Tibial artery (tissue), 4 donors: ENCODE measurements around the gene EFCAB6.

Experiments
- DNase-seq, 2 donors: peaks; one replicate each; pipeline ENCODE4 v3.0.0-alpha.2; 2019
- H3K27ac ChIP-seq, 2 donors: fragments of 200-600 bp; sonication (generic) in 1 of 2; 1 replicate in 1 of 2; 2 replicates in 1 of 2; pipeline ENCODE4 v1.5.1; 2018 to 2019; ENCODE audit warnings: mild to moderate bottlenecking in 1 of 2
- H3K27me3 ChIP-seq, 2 donors: fragments of 200-600 bp; sonication (generic) in 1 of 2; one replicate each; pipeline versions ENCODE4 v1.5.1 to v1.6.0; 2016 to 2019
- H3K36me3 ChIP-seq, 3 donors: fragments of 200-600 bp; sonication (generic) in 2 of 3; one replicate each; pipeline ENCODE4 v1.5.1; 2016 to 2019; ENCODE audit warnings: mild to moderate bottlenecking in 2 of 3
- H3K4me1 ChIP-seq, 4 donors: fragments of 200-600 bp; sonication (generic) in 2 of 4; 1 replicate in 3 of 4; 2 replicates in 1 of 4; pipeline ENCODE4 v1.5.1; 2016 to 2019
- H3K4me3 ChIP-seq, 2 donors: fragments of 200-600 bp; sonication (generic) in 1 of 2; 1 replicate in 1 of 2; 2 replicates in 1 of 2; pipeline ENCODE4 v1.5.1; 2018 to 2019; ENCODE audit warnings: mild to moderate bottlenecking in 2 of 2
- H3K9me3 ChIP-seq, 3 donors: fragments of 200-600 bp; sonication (generic) in 1 of 3; one replicate each; pipeline ENCODE4 v1.5.1; 2016 to 2019
- CTCF ChIP-seq, 2 experiments: fragments of 200-600 bp in 1 of 2; fragments of 450-650 bp in 1 of 2; IDR thresholded peaks; one replicate each; pipeline ENCODE4 v1.5.1; 2017 to 2019; ENCODE audit warnings: antibody characterized with exemption in 2 of 2, mild to moderate bottlenecking in 1 of 2, moderate library complexity in 1 of 2
- intact Hi-C: fragments of 100-400 bp; cut with DNase I; formaldehyde crosslinking; loops from one replicate; pipeline ENCODE4 v1.15.0; 2023; ENCODE audit warnings: low total_unique reads

The EFCAB6 gene

GRCh38 chr22:43591380-43591779, 220.7 kb downstream of the EFCAB6 start:
- Histone ChIP-seq H3K27ac (no peak overlapping the region), H3K4me3 (no peak overlapping the region), H3K27me3 (no peaks in the 10 kb centered on the region), H3K9me3 (no peaks in the 10 kb centered on the region), H3K36me3 (no peaks in the 10 kb centered on the region), H3K4me1 (no peaks in the 10 kb centered on the region)
- no peak for TF ChIP-seq CTCF (IDR thresholded peaks at IDR 0.05)
- DNase-seq, result no peak
- intact Hi-C loops, result no loop called here

GRCh38 chr22:43587574-43587973, 224.5 kb downstream of the EFCAB6 start:
- intact Hi-C loops, result no loop called here
- H3K4me1 ChIP-seq, result no peaks in the 10 kb centered on the region
- DNase-seq, result no peak
- no peak for TF ChIP-seq CTCF (IDR thresholded peaks at IDR 0.05)
- H3K27ac ChIP-seq, result no peak overlapping the region
- H3K9me3 ChIP-seq, result peaks cover 0 to 13% (median 9%) of the 10 kb centered on the region in 3 donors
- H3K27me3 ChIP-seq, result no peaks in the 10 kb centered on the region
- no peak overlapping the region for H3K4me3 ChIP-seq
- no peaks in the 10 kb centered on the region for H3K36me3 ChIP-seq

GRCh38 chr22:43583501-43583900, 228.6 kb downstream of the EFCAB6 start:
- Histone ChIP-seq H3K36me3 (peaks cover 0 to 4% (median 0%) of the 10 kb centered on the region in 3 donors), H3K4me3 (no peak overlapping the region), H3K4me1 (no peaks in the 10 kb centered on the region), H3K27ac (no peak overlapping the region), H3K9me3 (peaks cover 0 to 17% (median 13%) of the 10 kb centered on the region in 3 donors), H3K27me3 (no peaks in the 10 kb centered on the region)
- intact Hi-C loops, result no loop called here
- no peak for DNase-seq
- no peak for TF ChIP-seq CTCF (IDR thresholded peaks at IDR 0.05)

- intact Hi-C loops, result no loop called here
- Histone ChIP-seq H3K36me3 (peaks cover 0 to 4% (median 0%) of the 10 kb centered on the region in 3 donors), H3K4me1 (no peaks in the 10 kb centered on the region), H3K4me3 (no peak overlapping the region), H3K27me3 (no peaks in the 10 kb centered on the region), H3K9me3 (peaks cover 0 to 17% (median 13%) of the 10 kb centered on the region in 3 donors), H3K27ac (no peak overlapping the region)
- no peak for DNase-seq
- TF ChIP-seq CTCF (IDR thresholded peaks at IDR 0.05), result no peak
Observed at GRCh38 chr22:43582394-43582793, 229.7 kb downstream of the EFCAB6 start.

- Histone ChIP-seq H3K27me3 (no peaks in the 10 kb centered on the region), H3K9me3 (peaks cover 0 to 17% (median 13%) of the 10 kb centered on the region in 3 donors), H3K4me3 (no peak overlapping the region), H3K4me1 (no peaks in the 10 kb centered on the region), H3K27ac (no peak overlapping the region), H3K36me3 (peaks cover 0 to 4% (median 0%) of the 10 kb centered on the region in 3 donors)
- no peak for TF ChIP-seq CTCF (IDR thresholded peaks at IDR 0.05)
- intact Hi-C loops, result no loop called here
- no peak for DNase-seq
Observed at GRCh38 chr22:43580271-43580750, 231.8 kb downstream of the EFCAB6 start.

- no peak for DNase-seq
- Histone ChIP-seq H3K4me3 (no peak overlapping the region), H3K27ac (no peak overlapping the region), H3K4me1 (no peaks in the 10 kb centered on the region), H3K27me3 (no peaks in the 10 kb centered on the region), H3K36me3 (no peaks in the 10 kb centered on the region), H3K9me3 (no peaks in the 10 kb centered on the region)
- no peak for TF ChIP-seq CTCF (IDR thresholded peaks at IDR 0.05)
- intact Hi-C loops, result no loop called here
Observed at GRCh38 chr22:43574738-43575137, 237.4 kb downstream of the EFCAB6 start.
